ENCODE data around the gene NUDT1. TPM values are rescaled to one million over a fixed set of nuclear protein-coding genes. Genes with fewer than 3 reads are reported as not detected.

NUDT1 gene
- total RNA-seq, 1 donor from 2014 or later: 32.2 TPM

- no peak overlapping the region for H3K27ac Mint-ChIP-seq
- no peak overlapping the region for H3K4me3 Mint-ChIP-seq
- no peaks in the 10 kb centered on the region for H3K27me3 Mint-ChIP-seq
- no peaks in the 10 kb centered on the region for H3K4me1 Mint-ChIP-seq (ENCODE audit: unreplicated experiment)
- H3K36me3 Mint-ChIP-seq: peaks cover 19% of the 10 kb centered on the region
- TF ChIP-seq CTCF (conservative IDR thresholded peaks at IDR 0.05): no peak
- H3K9me3 Mint-ChIP-seq: no peaks in the 10 kb centered on the region
- no peak for DNase-seq (ENCODE audit: extremely low spot score, unreplicated experiment)
Measured at GRCh38 chr7:2220506-2220905, 21.5 kb upstream of the NUDT1 start.

GRCh38 chr7:2220954-2221353, 21.1 kb upstream of the NUDT1 start:
- H3K36me3 Mint-ChIP-seq: peaks cover 17% of the 10 kb centered on the region
- H3K4me1 Mint-ChIP-seq (ENCODE audit: unreplicated experiment): no peaks in the 10 kb centered on the region
- H3K9me3 Mint-ChIP-seq: no peaks in the 10 kb centered on the region
- no peak for DNase-seq (ENCODE audit: extremely low spot score, unreplicated experiment)
- H3K4me3 Mint-ChIP-seq: no peak overlapping the region
- H3K27me3 Mint-ChIP-seq: no peaks in the 10 kb centered on the region
- no peak for TF ChIP-seq CTCF (conservative IDR thresholded peaks at IDR 0.05)
- no peak overlapping the region for H3K27ac Mint-ChIP-seq

- no peaks in the 10 kb centered on the region for H3K4me1 Mint-ChIP-seq (ENCODE audit: unreplicated experiment)
- TF ChIP-seq CTCF (conservative IDR thresholded peaks at IDR 0.05): no peak
- H3K36me3 Mint-ChIP-seq: peaks cover 11% of the 10 kb centered on the region
- no peak overlapping the region for H3K4me3 Mint-ChIP-seq
- H3K27me3 Mint-ChIP-seq: no peaks in the 10 kb centered on the region
- DNase-seq (ENCODE audit: extremely low spot score, unreplicated experiment): no peak
- H3K27ac Mint-ChIP-seq: no peak overlapping the region
- no peaks in the 10 kb centered on the region for H3K9me3 Mint-ChIP-seq
Measured at GRCh38 chr7:2222516-2222915, 19.5 kb upstream of the NUDT1 start.

- no peak for DNase-seq (ENCODE audit: extremely low spot score, unreplicated experiment)
- no peaks in the 10 kb centered on the region for H3K27me3 Mint-ChIP-seq
- no peak for TF ChIP-seq CTCF (conservative IDR thresholded peaks at IDR 0.05)
- no peaks in the 10 kb centered on the region for H3K9me3 Mint-ChIP-seq
- H3K4me3 Mint-ChIP-seq: no peak overlapping the region
- H3K27ac Mint-ChIP-seq: no peak overlapping the region
- no peaks in the 10 kb centered on the region for H3K4me1 Mint-ChIP-seq (ENCODE audit: unreplicated experiment)
- peaks cover 11% of the 10 kb centered on the region for H3K36me3 Mint-ChIP-seq
Measured at GRCh38 chr7:2223321-2223720, 18.7 kb upstream of the NUDT1 start.

GRCh38 chr7:2224491-2224928, 17.5 kb upstream of the NUDT1 start:
- Mint-ChIP-seq H3K27ac (no peak overlapping the region), H3K4me3 (no peak overlapping the region), H3K4me1 (ENCODE audit: unreplicated experiment) (no peaks in the 10 kb centered on the region), H3K36me3 (peaks cover 11% of the 10 kb centered on the region), H3K27me3 (no peaks in the 10 kb centered on the region), H3K9me3 (no peaks in the 10 kb centered on the region)
- TF ChIP-seq CTCF (conservative IDR thresholded peaks at IDR 0.05): no peak
- DNase-seq (ENCODE audit: extremely low spot score, unreplicated experiment): no peak

GRCh38 chr7:2224934-2225333, 17.1 kb upstream of the NUDT1 start:
- no peak overlapping the region for H3K27ac Mint-ChIP-seq
- H3K4me1 Mint-ChIP-seq (ENCODE audit: unreplicated experiment): no peaks in the 10 kb centered on the region
- H3K4me3 Mint-ChIP-seq: no peak overlapping the region
- peaks cover 11% of the 10 kb centered on the region for H3K36me3 Mint-ChIP-seq
- no peak for DNase-seq (ENCODE audit: extremely low spot score, unreplicated experiment)
- H3K9me3 Mint-ChIP-seq: no peaks in the 10 kb centered on the region
- TF ChIP-seq CTCF (conservative IDR thresholded peaks at IDR 0.05): no peak
- no peaks in the 10 kb centered on the region for H3K27me3 Mint-ChIP-seq
